Loucy (cell line): Measurements from ENCODE around the gene SCARB1.

Experiments
- H2AFZ ChIP-seq: fragments of 200-600 bp; sonication (generic); 2 replicates; pipeline ENCODE4 v1.6.0; 2016; ENCODE audit warnings: antibody characterized with exemption, mild to moderate bottlenecking, low read length, moderate library complexity
- H3F3A ChIP-seq: fragments of 200-600 bp; 2 replicates; pipeline ENCODE4 v1.6.0; 2016; ENCODE audit warnings: antibody characterized with exemption, low read depth, mild to moderate bottlenecking
- H3K27me3 ChIP-seq: fragments of 200-600 bp; sonication (generic); 2 replicates; pipeline ENCODE4 v1.6.1; 2014; ENCODE audit warnings: low read length, mild to moderate bottlenecking; ENCODE audit not compliant: insufficient read depth, poor library complexity, severe bottlenecking
- H3K36me3 ChIP-seq: fragments of 200-600 bp; sonication (generic); 2 replicates; pipeline ENCODE4 v1.6.1; 2016; ENCODE audit warnings: low read length; ENCODE audit not compliant: insufficient read depth
- H3K4me1 ChIP-seq: fragments of 200-600 bp; sonication (generic); 2 replicates; pipeline ENCODE4 v1.5.1; 2014; ENCODE audit warnings: low read length, mild to moderate bottlenecking; ENCODE audit not compliant: insufficient read depth, poor library complexity, severe bottlenecking
- H3K4me2 ChIP-seq: fragments of 200-600 bp; sonication (generic); 2 replicates; pipeline ENCODE4 v1.6.0; 2014; ENCODE audit warnings: antibody characterized with exemption, low read length, low read depth, mild to moderate bottlenecking; ENCODE audit not compliant: poor library complexity, severe bottlenecking
- H3K4me3 ChIP-seq: fragments of 200-600 bp; sonication (generic); 2 replicates; pipeline ENCODE4 v1.5.1; 2014; ENCODE audit warnings: low read length, mild to moderate bottlenecking, mixed read lengths; ENCODE audit not compliant: poor library complexity, severe bottlenecking
- H3K79me2 ChIP-seq: fragments of 200-600 bp; sonication (generic); 2 replicates; pipeline ENCODE4 v1.6.1; 2014; ENCODE audit warnings: low read length; ENCODE audit not compliant: insufficient read depth
- H3K9ac ChIP-seq: fragments of 200-600 bp; sonication (generic); 2 replicates; pipeline ENCODE4 v1.6.0; 2014; ENCODE audit warnings: mild to moderate bottlenecking, low read depth, low read length, moderate library complexity; ENCODE audit not compliant: poor library complexity, severe bottlenecking
- H3K9me2 ChIP-seq: fragments of 200-600 bp; sonication (generic); replicated peaks from 2 replicates; pipeline ENCODE4 v1.6.1; 2016; ENCODE audit warnings: low read depth, low read length, mixed read lengths
- H3K9me3 ChIP-seq: fragments of 200-600 bp; sonication (generic); 2 replicates; pipeline ENCODE4 v1.6.1; 2014; ENCODE audit warnings: mild to moderate bottlenecking, antibody characterized with exemption, low read length, low read depth; ENCODE audit not compliant: insufficient read depth
- H4K20me1 ChIP-seq: fragments of 200-600 bp; sonication (generic); 2 replicates; pipeline ENCODE4 v1.6.0; 2014; ENCODE audit warnings: antibody characterized with exemption, low read length, mild to moderate bottlenecking; ENCODE audit not compliant: insufficient read depth, poor library complexity, severe bottlenecking
- EZH2phosphoT487 ChIP-seq: fragments of 200-600 bp; IDR thresholded peaks from 2 replicates; pipeline ENCODE4 v1.6.1; 2018; ENCODE audit warnings: antibody characterized with exemption, mild to moderate bottlenecking, moderate library complexity, borderline replicate concordance
- TF ChIP-seq, protein P1 (sequence below): fragments of 200-600 bp; sonication (generic); conservative IDR thresholded peaks from 2 replicates; pipeline ENCODE4 v1.5.1; 2014; ENCODE audit warnings: mild to moderate bottlenecking, antibody characterized with exemption, low read length

SCARB1 gene

DNA sequence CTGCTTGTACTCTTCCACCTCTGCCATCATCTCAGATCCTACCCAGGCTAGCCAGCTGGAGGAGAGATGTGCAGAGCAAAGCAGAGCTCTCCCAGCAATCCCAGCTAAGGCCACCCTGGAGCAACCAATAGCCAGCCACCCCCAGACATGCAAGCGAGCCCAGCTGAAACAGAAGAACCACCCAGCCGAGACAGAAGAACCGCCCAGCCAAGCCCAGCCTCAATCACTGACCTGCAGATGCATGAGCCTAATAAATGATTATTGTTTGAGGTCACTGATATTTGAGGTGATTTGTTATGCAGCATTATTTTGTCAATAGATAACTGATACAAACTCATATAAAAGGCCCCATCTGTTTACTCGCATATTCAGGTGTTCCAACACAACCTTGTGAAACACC lies 106.3 kb downstream of the SCARB1 start:
- H3K9me2 ChIP-seq: no peaks in the 10 kb centered on the region
- H4K20me1 ChIP-seq: no peaks in the 10 kb centered on the region
- H3K36me3 ChIP-seq: no peaks in the 10 kb centered on the region
- H3F3A ChIP-seq: no peaks in the 10 kb centered on the region
- H3K27me3 ChIP-seq: no peaks in the 10 kb centered on the region
- H2AFZ ChIP-seq: no peak overlapping the region
- H3K9ac ChIP-seq: no peak overlapping the region
- no peaks in the 10 kb centered on the region for H3K9me3 ChIP-seq
- no peak overlapping the region for H3K4me3 ChIP-seq
- H3K4me1 ChIP-seq: peaks cover 6% of the 10 kb centered on the region
- no peak for TF ChIP-seq EZH2phosphoT487
- TF ChIP-seq, protein P1, sequence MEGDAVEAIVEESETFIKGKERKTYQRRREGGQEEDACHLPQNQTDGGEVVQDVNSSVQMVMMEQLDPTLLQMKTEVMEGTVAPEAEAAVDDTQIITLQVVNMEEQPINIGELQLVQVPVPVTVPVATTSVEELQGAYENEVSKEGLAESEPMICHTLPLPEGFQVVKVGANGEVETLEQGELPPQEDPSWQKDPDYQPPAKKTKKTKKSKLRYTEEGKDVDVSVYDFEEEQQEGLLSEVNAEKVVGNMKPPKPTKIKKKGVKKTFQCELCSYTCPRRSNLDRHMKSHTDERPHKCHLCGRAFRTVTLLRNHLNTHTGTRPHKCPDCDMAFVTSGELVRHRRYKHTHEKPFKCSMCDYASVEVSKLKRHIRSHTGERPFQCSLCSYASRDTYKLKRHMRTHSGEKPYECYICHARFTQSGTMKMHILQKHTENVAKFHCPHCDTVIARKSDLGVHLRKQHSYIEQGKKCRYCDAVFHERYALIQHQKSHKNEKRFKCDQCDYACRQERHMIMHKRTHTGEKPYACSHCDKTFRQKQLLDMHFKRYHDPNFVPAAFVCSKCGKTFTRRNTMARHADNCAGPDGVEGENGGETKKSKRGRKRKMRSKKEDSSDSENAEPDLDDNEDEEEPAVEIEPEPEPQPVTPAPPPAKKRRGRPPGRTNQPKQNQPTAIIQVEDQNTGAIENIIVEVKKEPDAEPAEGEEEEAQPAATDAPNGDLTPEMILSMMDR: no peak
- H3K79me2 ChIP-seq: no peaks in the 10 kb centered on the region
- no peak overlapping the region for H3K4me2 ChIP-seq

DNA sequence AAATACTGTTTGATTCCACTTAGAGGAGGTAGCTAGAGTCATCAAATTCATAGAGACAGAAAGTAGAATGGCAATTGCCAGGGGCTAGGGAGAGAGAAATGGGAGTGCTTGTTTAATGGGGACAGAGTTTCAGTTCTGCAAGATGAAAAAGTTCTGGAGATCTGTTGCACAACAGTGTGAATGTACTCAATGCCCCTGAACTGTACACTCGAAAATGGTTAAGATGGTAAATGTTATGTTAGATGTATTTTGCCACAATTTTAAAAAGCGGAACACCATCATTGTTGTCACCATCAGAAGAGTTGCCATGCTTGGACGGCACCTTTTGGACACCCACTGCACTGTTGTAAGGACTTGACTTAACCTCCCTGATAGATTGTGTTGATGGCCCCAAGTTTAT lies 106.9 kb downstream of the SCARB1 start:
- no peaks in the 10 kb centered on the region for H3K9me3 ChIP-seq
- no peak overlapping the region for H2AFZ ChIP-seq
- no peaks in the 10 kb centered on the region for H3K36me3 ChIP-seq
- no peak overlapping the region for H3K4me3 ChIP-seq
- H3K9me2 ChIP-seq: no peaks in the 10 kb centered on the region
- H3K9ac ChIP-seq: no peak overlapping the region
- no peaks in the 10 kb centered on the region for H3K79me2 ChIP-seq
- H4K20me1 ChIP-seq: no peaks in the 10 kb centered on the region
- no peak overlapping the region for H3K4me2 ChIP-seq
- peaks cover 6% of the 10 kb centered on the region for H3K4me1 ChIP-seq
- H3K27me3 ChIP-seq: no peaks in the 10 kb centered on the region
- H3F3A ChIP-seq: no peaks in the 10 kb centered on the region
- TF ChIP-seq, protein P1: no peak
- no peak for TF ChIP-seq EZH2phosphoT487

DNA sequence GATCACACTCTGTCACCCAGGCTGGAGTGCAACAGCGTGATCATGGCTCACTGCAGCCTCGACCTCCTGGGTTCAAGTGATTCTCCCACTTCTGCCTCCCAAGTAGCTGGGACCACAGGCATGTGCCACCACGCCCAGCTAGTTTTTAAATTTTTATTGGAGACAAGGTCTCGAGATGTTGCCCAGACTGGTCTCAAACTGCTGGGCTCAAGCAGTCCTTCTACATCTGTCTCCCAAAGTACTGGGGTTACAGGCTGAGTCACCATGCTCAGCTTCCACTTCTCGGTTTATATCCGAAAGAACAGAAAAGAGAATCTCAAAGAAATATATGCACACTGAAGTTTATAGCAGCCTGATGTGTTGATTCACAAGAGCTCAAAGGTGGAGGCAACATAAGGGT lies 107.5 kb downstream of the SCARB1 start:
- no peaks in the 10 kb centered on the region for H3K79me2 ChIP-seq
- no peaks in the 10 kb centered on the region for H3K9me3 ChIP-seq
- no peaks in the 10 kb centered on the region for H4K20me1 ChIP-seq
- H3K9me2 ChIP-seq: no peaks in the 10 kb centered on the region
- no peaks in the 10 kb centered on the region for H3K27me3 ChIP-seq
- H3F3A ChIP-seq: no peaks in the 10 kb centered on the region
- no peak overlapping the region for H2AFZ ChIP-seq
- no peak overlapping the region for H3K4me3 ChIP-seq
- TF ChIP-seq, protein P1: no peak
- no peak for TF ChIP-seq EZH2phosphoT487
- H3K9ac ChIP-seq: no peak overlapping the region
- H3K4me2 ChIP-seq: no peak overlapping the region
- no peaks in the 10 kb centered on the region for H3K36me3 ChIP-seq
- peaks cover 6% of the 10 kb centered on the region for H3K4me1 ChIP-seq
